Uterus (tissue), 4 donors: ENCODE measurements around the gene CES3. TPM values are rescaled to one million over a fixed set of nuclear protein-coding genes. Genes with fewer than 3 reads are reported as not detected.
A peak's percentile ranks its signal among the peaks of the same experiment; 100 is the strongest.

Experiments used
- DNase-seq, 2 donors: peaks; one replicate each; pipeline ENCODE4 v3.0.0-alpha.2; 2019 to 2020
- H3K27ac ChIP-seq, 2 donors: fragments of 200-600 bp; sonication (generic); 1 replicate in 1 of 2; 2 replicates in 1 of 2; pipeline ENCODE4 v1.5.1; 2016 to 2018
- H3K27me3 ChIP-seq, 2 donors: fragments of 200-600 bp; sonication (generic); one replicate each; pipeline ENCODE4 v1.5.1; 2018 to 2019; ENCODE audit warnings: control low read depth in 1 of 2
- H3K36me3 ChIP-seq, 2 donors: fragments of 200-600 bp; sonication (generic); one replicate each; pipeline ENCODE4 v1.5.1; 2019; ENCODE audit warnings: control low read depth in 1 of 2
- H3K4me1 ChIP-seq, 2 donors: fragments of 200-600 bp; sonication (generic); one replicate each; pipeline ENCODE4 v1.5.1; 2018 to 2019; ENCODE audit warnings: control low read depth in 1 of 2
- H3K4me3 ChIP-seq, 2 donors: fragments of 200-600 bp; sonication (generic); 1 replicate in 1 of 2; 2 replicates in 1 of 2; pipeline ENCODE4 v1.5.1; 2018 to 2019; ENCODE audit warnings: mild to moderate bottlenecking in 1 of 2
- H3K9me3 ChIP-seq, 2 donors: fragments of 200-600 bp; sonication (generic); one replicate each; pipeline ENCODE4 v1.5.1; 2019; ENCODE audit warnings: control low read depth in 1 of 2
- POLR2A ChIP-seq, 2 donors: fragments of 450-650 bp; IDR thresholded peaks; one replicate each; pipeline ENCODE4 v1.6.1; 2016; ENCODE audit warnings: antibody characterized with exemption in 2 of 2, mild to moderate bottlenecking in 1 of 2, moderate library complexity in 1 of 2
- intact Hi-C: fragments of 100-400 bp; cut with DNase I; formaldehyde crosslinking; loops from one replicate; pipeline ENCODE4 v1.15.1; 2023; ENCODE audit warnings: low total_unique reads
- total RNA-seq, 4 donors: library from RNA; depleted of rRNA in 3 of 4; stranded (reverse); fragments of >200 nt in 3 of 4; gene quantifications; one replicate each; pipeline versions ENCODE4 v1.1.0 to v1.2.4, GENCODE V29; 2014 to 2023
- TF ChIP-seq, protein P1 (sequence below), 4 experiments: fragments of 200-600 bp in 2 of 4; fragments of 450-650 bp in 2 of 4; sonication (generic) in 2 of 4; IDR thresholded peaks; one replicate each; pipeline ENCODE4 v1.5.1; 2016 to 2019; ENCODE audit warnings: antibody characterized with exemption in 4 of 4, mild to moderate bottlenecking in 2 of 4, moderate library complexity in 1 of 4
- donor health status: DM: yes; HTN: yes; CAD: no.

CES3 gene
- total RNA-seq, 4 donors from 2014 or later, result 0.51 to 2.8 (median 0.86) TPM

GRCh38 chr16:66919569-66920298, 41.3 kb upstream of the CES3 start:
- TF ChIP-seq POLR2A (IDR thresholded peaks at IDR 0.05), result no peak
- TF ChIP-seq, protein P1, sequence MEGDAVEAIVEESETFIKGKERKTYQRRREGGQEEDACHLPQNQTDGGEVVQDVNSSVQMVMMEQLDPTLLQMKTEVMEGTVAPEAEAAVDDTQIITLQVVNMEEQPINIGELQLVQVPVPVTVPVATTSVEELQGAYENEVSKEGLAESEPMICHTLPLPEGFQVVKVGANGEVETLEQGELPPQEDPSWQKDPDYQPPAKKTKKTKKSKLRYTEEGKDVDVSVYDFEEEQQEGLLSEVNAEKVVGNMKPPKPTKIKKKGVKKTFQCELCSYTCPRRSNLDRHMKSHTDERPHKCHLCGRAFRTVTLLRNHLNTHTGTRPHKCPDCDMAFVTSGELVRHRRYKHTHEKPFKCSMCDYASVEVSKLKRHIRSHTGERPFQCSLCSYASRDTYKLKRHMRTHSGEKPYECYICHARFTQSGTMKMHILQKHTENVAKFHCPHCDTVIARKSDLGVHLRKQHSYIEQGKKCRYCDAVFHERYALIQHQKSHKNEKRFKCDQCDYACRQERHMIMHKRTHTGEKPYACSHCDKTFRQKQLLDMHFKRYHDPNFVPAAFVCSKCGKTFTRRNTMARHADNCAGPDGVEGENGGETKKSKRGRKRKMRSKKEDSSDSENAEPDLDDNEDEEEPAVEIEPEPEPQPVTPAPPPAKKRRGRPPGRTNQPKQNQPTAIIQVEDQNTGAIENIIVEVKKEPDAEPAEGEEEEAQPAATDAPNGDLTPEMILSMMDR (IDR thresholded peaks at IDR 0.05), result no peak
- Histone ChIP-seq H3K9me3 (no peaks in the 10 kb centered on the region), H3K27me3 (no peaks in the 10 kb centered on the region), H3K27ac (no peak overlapping the region), H3K4me3 (no peak overlapping the region), H3K4me1 (no peaks in the 10 kb centered on the region), H3K36me3 (no peaks in the 10 kb centered on the region)
- intact Hi-C loops, result no loop called here
- no peak for DNase-seq

GRCh38 chr16:66920299-66920590, 40.8 kb upstream of the CES3 start:
- no peak for DNase-seq
- Histone ChIP-seq H3K4me3 (no peak overlapping the region), H3K27ac (no peak overlapping the region), H3K36me3 (no peaks in the 10 kb centered on the region), H3K27me3 (no peaks in the 10 kb centered on the region), H3K9me3 (no peaks in the 10 kb centered on the region), H3K4me1 (peaks cover 0 to 4% of the 10 kb centered on the region in 2 donors)
- TF ChIP-seq, protein P1 (IDR thresholded peaks at IDR 0.05), result no peak
- TF ChIP-seq POLR2A (IDR thresholded peaks at IDR 0.05), result no peak
- intact Hi-C loops, result no loop called here

GRCh38 chr16:66920924-66921680, 40.0 kb upstream of the CES3 start:
- Histone ChIP-seq H3K4me3 (no peak overlapping the region), H3K9me3 (no peaks in the 10 kb centered on the region), H3K27me3 (no peaks in the 10 kb centered on the region), H3K27ac (no peak overlapping the region), H3K4me1 (peaks cover 0 to 4% of the 10 kb centered on the region in 2 donors), H3K36me3 (no peaks in the 10 kb centered on the region)
- no peak for DNase-seq
- intact Hi-C loops, result no loop called here
- TF ChIP-seq POLR2A (IDR thresholded peaks at IDR 0.05), result no peak
- TF ChIP-seq, protein P1 (IDR thresholded peaks at IDR 0.05), result no peak

GRCh38 chr16:66921729-66922450, 39.2 kb upstream of the CES3 start:
- no peak for DNase-seq
- Histone ChIP-seq H3K36me3 (no peaks in the 10 kb centered on the region), H3K27me3 (no peaks in the 10 kb centered on the region), H3K4me1 (peaks cover 0 to 4% of the 10 kb centered on the region in 2 donors), H3K27ac (peak overlapping the region; percentile 76 to 79), H3K9me3 (no peaks in the 10 kb centered on the region), H3K4me3 (no peak overlapping the region)
- TF ChIP-seq POLR2A (IDR thresholded peaks at IDR 0.05), result no peak
- TF ChIP-seq, protein P1 (IDR thresholded peaks at IDR 0.05), result no peak
- intact Hi-C loops, result no loop called here
